GM12878 (cell line): ENCODE measurements around the gene FNDC3B. TPM values are rescaled to one million over a fixed set of nuclear protein-coding genes. Genes with fewer than 3 reads are reported as not detected.

ENCODE experiments used
- ATAC-seq: fragments of 200-7000 bp; cut with Tn5 transposase; 3 replicates; pipeline ENCODE4 v1.9.1; 2020; ENCODE audit warnings: mild to moderate bottlenecking, moderate library complexity
- BruUV-seq: library from RNA; stranded (reverse); fragments of 400-500 nt; replicated peaks from 2 replicates; lab custom pipeline; 2021; lab: Mats Ljungman, UMichigan
- CTCF ChIA-PET: fragments of 300-600 bp; sonication (Branson Sonifier 250); formaldehyde crosslinking; extraction: SDS; loops from one replicate; lab custom pipeline; 2021; ENCODE audit warnings: inconsistent platforms; lab: Yijun Ruan, JAX
- POLR2A ChIA-PET: fragments of 350-600 bp; formaldehyde crosslinking; extraction: SDS; loops from one replicate; lab custom pipeline; 2021; ENCODE audit warnings: inconsistent platforms; lab: Charles Lee
- RAD21 ChIA-PET: fragments of 300-600 bp; sonication (Branson Sonifier 250); formaldehyde crosslinking; loops from one replicate; lab custom pipeline; 2023; ENCODE audit warnings: antibody characterized with exemption; ENCODE audit not compliant: unreplicated experiment; lab: Charles Lee
- SMC1A ChIA-PET: fragments of 300-600 bp; sonication (Branson Sonifier 250); formaldehyde crosslinking; loops from one replicate; lab custom pipeline; 2023; ENCODE audit not compliant: unreplicated experiment, uncharacterized antibody; lab: Charles Lee
- DNase-seq: peaks from one replicate; pipeline ENCODE4 v3.0.0-alpha.2; 2011; ENCODE audit warnings: low read depth, low spot score
- FAIRE-seq: peaks from 3 replicates; lab custom pipeline; 2011; peaks lifted over from hg19 to GRCh38; lab: Jason Lieb, UNC
- H2AFZ ChIP-seq: 2 replicates; pipeline ENCODE4 v1.6.0; 2011; ENCODE audit warnings: low read depth, low read length, control low read depth; ENCODE audit not compliant: control insufficient read depth
- H3K27ac ChIP-seq: 2 replicates; pipeline ENCODE4 v1.5.1; 2011; ENCODE audit warnings: control low read depth; ENCODE audit not compliant: control insufficient read depth, insufficient read depth
- H3K27me3 ChIP-seq, 2 experiments: replicated peaks in 1 of 2; 2 replicates each; pipeline versions ENCODE4 v1.6.0 to v1.6.1; 2011; ENCODE audit warnings: low read length in 1 of 2; ENCODE audit not compliant: control insufficient read depth in 2 of 2, insufficient read depth in 2 of 2
- H3K36me3 ChIP-seq, 2 experiments: 2 replicates each; pipeline ENCODE4 v1.5.1; 2011; ENCODE audit warnings: low read length in 1 of 2; ENCODE audit not compliant: control insufficient read depth in 2 of 2, insufficient read depth in 2 of 2
- H3K4me1 ChIP-seq: 2 replicates; pipeline ENCODE4 v1.6.1; 2011; ENCODE audit warnings: mild to moderate bottlenecking, low read length, moderate library complexity, mixed read lengths; ENCODE audit not compliant: control insufficient read depth, insufficient read depth
- H3K4me2 ChIP-seq: 2 replicates; pipeline ENCODE4 v1.6.0; 2011; ENCODE audit warnings: control low read depth; ENCODE audit not compliant: control insufficient read depth, insufficient read depth
- H3K4me3 ChIP-seq: fragments of 200-600 bp; sonication (generic); 2 replicates; pipeline ENCODE4 v1.5.1; 2016
- H3K79me2 ChIP-seq: 2 replicates; pipeline ENCODE4 v1.6.0; 2011; ENCODE audit warnings: low read length; ENCODE audit not compliant: control insufficient read depth, insufficient read depth
- H3K9ac ChIP-seq: 2 replicates; pipeline ENCODE4 v1.8.0; 2011; ENCODE audit warnings: low read length, control low read depth, mixed read lengths; ENCODE audit not compliant: control insufficient read depth, insufficient read depth
- H3K9me3 ChIP-seq: replicated peaks from 3 replicates; pipeline ENCODE4 v1.5.1; 2011; ENCODE audit warnings: mild to moderate bottlenecking, low read length; ENCODE audit not compliant: control insufficient read depth, insufficient read depth
- H4K20me1 ChIP-seq: 2 replicates; pipeline ENCODE4 v1.6.0; 2011; ENCODE audit not compliant: control insufficient read depth, insufficient read depth
- EP300 ChIP-seq, 2 experiments: fragments of 150-350 bp in 1 of 2; IDR thresholded peaks; 2 replicates each; pipeline ENCODE4 v1.6.1; 2011 to 2012; ENCODE audit warnings: low read depth in 2 of 2, low read length in 2 of 2, borderline replicate concordance in 1 of 2, improper control_type of control experiment in 1 of 2, inconsistent platforms in 1 of 2; ENCODE audit not compliant: control insufficient read depth in 1 of 2
- ESRRA ChIP-seq: IDR thresholded peaks from 2 replicates; pipeline ENCODE4 v1.6.1; 2012; ENCODE audit warnings: mild to moderate bottlenecking, low read length, improper control_type of control experiment
- MEF2A ChIP-seq: IDR thresholded peaks from 2 replicates; pipeline ENCODE4 v1.6.1; 2011; ENCODE audit warnings: low read depth, mild to moderate bottlenecking, low read length, moderate library complexity; ENCODE audit not compliant: insufficient read depth
- NR2C1 ChIP-seq: fragments of 450-650 bp; IDR thresholded peaks from 2 replicates; pipeline ENCODE4 v1.6.1; 2017; ENCODE audit warnings: antibody characterized with exemption, mild to moderate bottlenecking, moderate library complexity
- PML ChIP-seq: IDR thresholded peaks from 2 replicates; pipeline ENCODE4 v1.6.1; 2012; ENCODE audit warnings: low read length, inconsistent platforms
- POU2F2 ChIP-seq: IDR thresholded peaks from 3 replicates; pipeline ENCODE4 v1.6.1; 2011; ENCODE audit warnings: low read depth, mild to moderate bottlenecking, low read length, borderline replicate concordance
- RAD21 ChIP-seq: IDR thresholded peaks from 2 replicates; pipeline ENCODE4 v1.6.1; 2011; ENCODE audit warnings: mild to moderate bottlenecking, low read depth, low read length, moderate library complexity; ENCODE audit not compliant: insufficient read depth
- SRF ChIP-seq, 2 experiments: IDR thresholded peaks; 2 replicates each; pipeline ENCODE4 v1.6.1; 2011; ENCODE audit warnings: low read depth in 2 of 2, low read length in 2 of 2, mild to moderate bottlenecking in 1 of 2, moderate library complexity in 1 of 2
- SUPT20H ChIP-seq: IDR thresholded peaks from 2 replicates; pipeline ENCODE4 v1.6.1; 2011; ENCODE audit warnings: low read depth, mild to moderate bottlenecking, low read length, moderate library complexity, borderline replicate concordance; ENCODE audit not compliant: control insufficient read depth
- WRNIP1 ChIP-seq: IDR thresholded peaks from 2 replicates; pipeline ENCODE4 v1.6.1; 2011; ENCODE audit warnings: low read depth, low read length, improper control_type of control experiment, borderline replicate concordance
- YY1 ChIP-seq: IDR thresholded peaks from 2 replicates; pipeline ENCODE4 v1.6.1; 2011; ENCODE audit warnings: low read depth, mild to moderate bottlenecking, low read length
- WGBS: methylation state at CpG from one replicate; pipeline ENCODE4 v1.1.6; 2016; ENCODE audit warnings: low lambda C conversion rate; ENCODE audit not compliant: insufficient replicate concordance, insufficient coverage; ENCODE audit errors: missing lambda C conversion rate; 5-methylcytosine and 5-hydroxymethylcytosine counted together
- in situ Hi-C: fragments of 300-500 bp; cut with MboI; formaldehyde crosslinking; loops from 9 replicates; pipeline ENCODE4 v1.14.3; 2018; ENCODE audit warnings: mixed read lengths
- intact Hi-C: fragments of 100-400 bp; cut with micrococcal nuclease; formaldehyde crosslinking; loops from one replicate; pipeline ENCODE4 v1.14.2; 2022; ENCODE audit not compliant: unreplicated experiment
- polyA plus RNA-seq, 11 experiments: library from polyadenylated mRNA; depleted of rRNA in 4 of 11; unstranded in 6 of 11; stranded (reverse) in 5 of 11; fragments of >200 nt; fragmentation: Nextera tagmentation in 4 of 11; fragmentation: Illumina TruSeq in 1 of 11; extraction: Ambion mirVana in 4 of 11; extraction: Trizol in 1 of 11; gene quantifications; 1 replicate in 1 of 11; 2 replicates in 10 of 11; pipeline versions ENCODE4 v1.2.1 to v1.2.3, GENCODE V29; 2011 to 2016; ENCODE audit warnings: inconsistent platforms in 2 of 11, missing spikeins in 2 of 11, low read depth in 1 of 11
- total RNA-seq, 4 experiments: library from RNA; depleted of rRNA in 3 of 4; stranded (reverse); fragments of >200 nt in 3 of 4; fragmentation: Illumina TruSeq in 1 of 4; extraction: Trizol in 1 of 4; gene quantifications; 2 replicates each; pipeline versions ENCODE4 v1.2.1 to v1.2.3, GENCODE V29; 2013 to 2021
- TF ChIP-seq, protein P1 (sequence below): fragments of 450-650 bp; IDR thresholded peaks from 2 replicates; pipeline ENCODE4 v1.6.1; 2017; ENCODE audit warnings: mild to moderate bottlenecking

The FNDC3B gene
- total and polyA plus RNA-seq, 10 of the 15 experiments (the other 5 are each of a cell fraction or from before 2014, with no cell fraction given): 7.9 to 35.0 (median 18.5) TPM

DNA sequence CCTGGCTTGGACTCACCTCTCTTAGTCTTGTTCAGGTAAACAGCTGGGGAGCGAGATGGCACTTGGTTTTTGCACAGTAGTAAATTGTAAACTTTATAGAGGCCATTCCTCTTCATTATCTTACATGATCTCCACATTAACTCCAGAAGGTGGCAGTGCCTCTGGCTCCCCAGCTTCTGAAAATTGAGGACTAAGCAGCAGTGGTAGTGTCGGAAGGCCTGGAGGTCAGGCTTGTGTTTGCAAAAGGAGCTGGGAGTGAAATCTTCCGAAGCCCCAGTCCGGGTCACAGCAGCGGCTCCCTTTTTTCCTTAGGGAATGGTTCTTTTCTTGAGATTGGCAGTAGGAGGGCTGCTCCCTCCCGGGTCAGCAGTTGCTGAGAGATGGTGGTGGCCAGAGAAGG, 85.7 kb downstream of the FNDC3B start:
- no TSS peak for BruUV-seq
- H4K20me1 ChIP-seq: no peaks in the 10 kb centered on the region
- H3K79me2 ChIP-seq: peaks cover 2% of the 10 kb centered on the region
- H3K27me3 ChIP-seq: no peaks in the 10 kb centered on the region
- no peak overlapping the region for H2AFZ ChIP-seq
- intact Hi-C loops (no loop called here), in situ Hi-C loops (no loop called here)
- TF ChIP-seq RAD21: peak; percentile 22; the same call in 1 of the 2 replicates
- TF ChIP-seq ESRRA: no peak
- RAD21 ChIA-PET: interaction anchor here (0.7 to 1.6 kb wide), 2 partner anchors 85 to 89 kb away, joined by 3 read pairs; no protein-coding TSS in a partner anchor
- H3K36me3 ChIP-seq: peaks cover 8 to 12% of the 10 kb centered on the region in 2 experiments
- no peak for FAIRE-seq
- no peak overlapping the region for H3K9ac ChIP-seq
- no peaks in the 10 kb centered on the region for H3K4me1 ChIP-seq
- H3K27ac ChIP-seq: no peak overlapping the region
- H3K4me2 ChIP-seq: no peak overlapping the region
- DNase-seq: no peak
- SMC1A ChIA-PET: interaction anchor here (1.0 to 12.5 kb wide), 3 partner anchors 9 to 17 kb away, joined by 3 to 107 read pairs (median 5); no protein-coding TSS in a partner anchor
- POLR2A ChIA-PET: no interaction called here
- no peak overlapping the region for H3K4me3 ChIP-seq
- no peaks in the 10 kb centered on the region; the same call in 2 of the 3 replicates for H3K9me3 ChIP-seq
- ATAC-seq: no peak
- WGBS: 89% methylated on average over 6 of the region's 6 CpGs
- CTCF ChIA-PET: interaction anchor here (0.5 to 1.3 kb wide), 5 partner anchors 19 to 208 kb away, joined by 3 read pairs; no protein-coding TSS in a partner anchor

DNA sequence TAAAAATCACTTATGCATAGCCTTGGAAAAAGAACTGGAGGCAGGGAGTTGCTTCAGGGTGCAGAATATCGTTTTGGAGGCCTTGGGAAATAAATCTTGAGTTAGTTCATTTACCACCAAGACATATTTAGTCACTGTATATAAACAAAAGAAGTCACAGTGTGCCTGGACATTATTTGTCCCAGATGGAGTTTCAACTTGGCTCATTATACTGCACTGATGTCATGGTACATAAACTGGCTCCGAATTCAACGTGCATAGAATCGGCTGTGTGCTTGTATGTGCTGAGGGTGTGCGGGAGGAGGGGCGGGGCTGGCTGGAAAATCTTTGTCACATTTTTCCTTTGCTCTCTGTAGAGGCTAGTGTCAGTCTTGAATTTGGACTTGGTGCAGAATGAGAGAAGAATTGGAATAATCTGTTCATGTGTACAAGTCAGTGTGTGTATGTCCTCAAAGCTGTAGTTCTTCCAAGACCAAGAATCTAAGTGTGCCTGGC, 86.6 kb downstream of the FNDC3B start:
- in situ Hi-C loops: no loop called here
- ChIA-PET CTCF (interaction anchor here (0.8 to 2.1 kb wide), 3 partner anchors 13 to 150 kb away, joined by 3 to 5 read pairs (median 3); no protein-coding TSS in a partner anchor), RAD21 (interaction anchor here (1.1 kb wide), 1 partner anchor 20 kb away, joined by 5 read pairs; no protein-coding TSS in a partner anchor), POLR2A (interaction anchor here (0.5 to 0.6 kb wide), 2 partner anchors 24 to 938 kb away, joined by 4 to 5 read pairs; no protein-coding TSS in a partner anchor), SMC1A (interaction anchor here (1.1 to 12.5 kb wide), 6 partner anchors 8 to 88 kb away, joined by 3 to 107 read pairs (median 6); no protein-coding TSS in a partner anchor)
- H3K79me2 ChIP-seq: peaks cover 2% of the 10 kb centered on the region
- FAIRE-seq (no peak), ATAC-seq (no peak), DNase-seq (no peak)
- no peak overlapping the region for H3K9ac ChIP-seq
- intact Hi-C loops: no loop called here
- no peak overlapping the region for H3K4me3 ChIP-seq
- no peak overlapping the region for H2AFZ ChIP-seq
- no peaks in the 10 kb centered on the region; the same call in 2 of the 3 replicates for H3K9me3 ChIP-seq
- no peak for TF ChIP-seq EP300 (IDR thresholded peaks at IDR 0.05; ENCODE audit: borderline replicate concordance in 1 of 2, control insufficient read depth in 1 of 2, low read depth in 2 of 2, low read length in 2 of 2)
- TF ChIP-seq NR2C1: no peak
- no peak for TF ChIP-seq SRF (IDR thresholded peaks at IDR 0.05; ENCODE audit: low read depth in 2 of 2, low read length in 2 of 2)
- no peak for TF ChIP-seq MEF2A
- no peak for TF ChIP-seq YY1
- no peak for TF ChIP-seq POU2F2
- TF ChIP-seq WRNIP1: no peak
- no peak for TF ChIP-seq PML
- TF ChIP-seq, protein P1, sequence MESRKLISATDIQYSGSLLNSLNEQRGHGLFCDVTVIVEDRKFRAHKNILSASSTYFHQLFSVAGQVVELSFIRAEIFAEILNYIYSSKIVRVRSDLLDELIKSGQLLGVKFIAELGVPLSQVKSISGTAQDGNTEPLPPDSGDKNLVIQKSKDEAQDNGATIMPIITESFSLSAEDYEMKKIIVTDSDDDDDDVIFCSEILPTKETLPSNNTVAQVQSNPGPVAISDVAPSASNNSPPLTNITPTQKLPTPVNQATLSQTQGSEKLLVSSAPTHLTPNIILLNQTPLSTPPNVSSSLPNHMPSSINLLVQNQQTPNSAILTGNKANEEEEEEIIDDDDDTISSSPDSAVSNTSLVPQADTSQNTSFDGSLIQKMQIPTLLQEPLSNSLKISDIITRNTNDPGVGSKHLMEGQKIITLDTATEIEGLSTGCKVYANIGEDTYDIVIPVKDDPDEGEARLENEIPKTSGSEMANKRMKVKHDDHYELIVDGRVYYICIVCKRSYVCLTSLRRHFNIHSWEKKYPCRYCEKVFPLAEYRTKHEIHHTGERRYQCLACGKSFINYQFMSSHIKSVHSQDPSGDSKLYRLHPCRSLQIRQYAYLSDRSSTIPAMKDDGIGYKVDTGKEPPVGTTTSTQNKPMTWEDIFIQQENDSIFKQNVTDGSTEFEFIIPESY: no peak
- TF ChIP-seq SUPT20H: no peak
- 86% methylated on average over 6 of the region's 6 CpGs for WGBS
- peaks cover 8 to 12% of the 10 kb centered on the region in 2 experiments; a peak in 3 of 4 replicates for H3K36me3 ChIP-seq
- no peak overlapping the region for H3K4me2 ChIP-seq
- no TSS peak for BruUV-seq
- H4K20me1 ChIP-seq: no peaks in the 10 kb centered on the region
- no peaks in the 10 kb centered on the region for H3K4me1 ChIP-seq
- no peaks in the 10 kb centered on the region for H3K27me3 ChIP-seq
- no peak overlapping the region for H3K27ac ChIP-seq
